ENCODE data around the gene FAIM2.

DNA sequence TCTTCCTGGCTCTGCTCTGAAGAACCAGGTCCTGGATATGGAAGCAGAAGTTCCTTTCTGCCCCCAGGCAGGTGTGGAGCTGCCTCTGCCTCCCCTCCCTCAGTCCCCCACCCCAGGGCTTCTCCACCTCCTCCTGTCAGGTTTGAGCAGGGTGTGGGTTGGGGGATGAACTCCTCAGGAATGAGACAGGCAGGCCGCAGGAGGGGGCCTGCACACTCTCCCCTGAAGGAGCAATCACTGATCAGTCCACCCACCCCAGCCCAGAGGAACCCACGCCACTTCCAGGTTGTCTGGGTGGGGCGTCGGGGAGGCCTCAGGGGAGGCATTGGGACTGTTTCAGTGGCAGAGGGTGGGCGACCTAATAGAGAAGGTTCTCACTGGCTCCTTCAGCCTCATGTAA, 26.6 kb downstream of the FAIM2 start:
- TF ChIP-seq EZH2phosphoT487 (IDR thresholded peaks at IDR 0.05; ENCODE audit: insufficient read depth, low read depth): no peak
- TF ChIP-seq EZH2 (IDR thresholded peaks at IDR 0.05; ENCODE audit: insufficient read depth, poor library complexity, severe bottlenecking): no peak

Data from GM23248 (cell line).